HG03196 (cell line): ENCODE results near the gene ASPDH.

Source experiments
- ATAC-seq: cut with Tn5 transposase; IDR thresholded peaks from one replicate; pipeline ENCODE4 v1.9.1; 2021; ENCODE audit not compliant: unreplicated experiment

ASPDH gene

DNA sequence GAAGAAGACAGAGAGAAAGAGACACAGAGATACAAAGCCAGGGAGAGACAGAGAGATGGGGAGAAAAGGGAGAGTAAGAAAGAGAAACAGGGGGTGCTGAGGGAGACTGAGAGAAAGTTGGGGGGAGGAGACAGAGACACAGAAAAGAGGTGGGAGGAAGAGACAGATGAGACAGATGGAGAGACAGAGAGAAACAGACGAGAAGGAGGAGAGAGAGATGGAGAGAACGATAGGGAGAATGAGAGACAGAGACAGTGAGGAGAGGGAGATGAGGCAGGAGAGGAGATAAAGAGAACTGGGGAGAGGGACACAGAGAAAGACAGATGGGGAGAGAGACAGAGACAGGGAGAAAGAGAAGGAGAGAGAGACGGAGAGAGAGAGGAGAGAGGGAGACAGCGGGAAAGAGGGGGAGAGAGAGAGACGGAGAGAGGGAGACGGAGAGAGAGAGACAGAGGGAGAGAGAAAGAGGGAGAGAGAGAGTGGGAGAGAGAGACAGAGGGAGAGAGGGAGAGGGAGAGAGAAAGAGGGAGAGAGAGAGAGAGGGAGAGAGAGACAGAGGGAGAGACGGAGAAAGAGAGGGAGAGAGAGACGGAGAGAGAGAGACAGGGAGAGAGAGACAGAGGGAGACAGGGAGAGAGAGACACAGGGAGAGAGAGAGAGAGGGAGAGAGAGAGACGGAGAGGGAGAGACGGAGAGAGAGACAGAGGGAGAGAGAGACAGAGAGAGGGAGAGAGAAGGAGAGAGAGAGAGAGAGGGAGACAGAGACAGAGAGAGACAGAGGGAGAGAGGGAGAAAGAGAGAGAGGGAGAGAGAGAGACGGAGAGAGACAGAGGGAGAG lies 15.3 kb downstream of the ASPDH start:
- no peak for ATAC-seq

DNA sequence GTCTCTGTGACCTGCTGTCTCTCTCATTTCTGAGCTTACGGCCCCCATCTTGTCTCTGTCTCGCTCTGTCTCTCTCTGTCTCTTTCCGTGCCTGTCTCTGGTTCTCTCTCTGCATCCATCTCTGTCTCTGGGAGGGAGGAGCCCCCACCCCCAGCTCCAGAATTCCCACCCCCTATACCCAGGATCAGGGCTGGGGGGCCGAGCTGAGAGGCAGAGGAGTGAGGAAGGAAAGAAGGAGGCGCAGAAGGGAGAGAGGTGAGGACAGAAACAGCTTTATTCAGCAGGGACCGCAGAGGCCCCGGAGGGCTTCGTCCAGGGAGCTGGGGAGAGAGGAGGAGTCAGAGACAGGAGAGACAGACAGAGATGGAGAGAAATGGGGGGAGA lies 16.7 kb downstream of the ASPDH start:
- ATAC-seq: no peak

DNA sequence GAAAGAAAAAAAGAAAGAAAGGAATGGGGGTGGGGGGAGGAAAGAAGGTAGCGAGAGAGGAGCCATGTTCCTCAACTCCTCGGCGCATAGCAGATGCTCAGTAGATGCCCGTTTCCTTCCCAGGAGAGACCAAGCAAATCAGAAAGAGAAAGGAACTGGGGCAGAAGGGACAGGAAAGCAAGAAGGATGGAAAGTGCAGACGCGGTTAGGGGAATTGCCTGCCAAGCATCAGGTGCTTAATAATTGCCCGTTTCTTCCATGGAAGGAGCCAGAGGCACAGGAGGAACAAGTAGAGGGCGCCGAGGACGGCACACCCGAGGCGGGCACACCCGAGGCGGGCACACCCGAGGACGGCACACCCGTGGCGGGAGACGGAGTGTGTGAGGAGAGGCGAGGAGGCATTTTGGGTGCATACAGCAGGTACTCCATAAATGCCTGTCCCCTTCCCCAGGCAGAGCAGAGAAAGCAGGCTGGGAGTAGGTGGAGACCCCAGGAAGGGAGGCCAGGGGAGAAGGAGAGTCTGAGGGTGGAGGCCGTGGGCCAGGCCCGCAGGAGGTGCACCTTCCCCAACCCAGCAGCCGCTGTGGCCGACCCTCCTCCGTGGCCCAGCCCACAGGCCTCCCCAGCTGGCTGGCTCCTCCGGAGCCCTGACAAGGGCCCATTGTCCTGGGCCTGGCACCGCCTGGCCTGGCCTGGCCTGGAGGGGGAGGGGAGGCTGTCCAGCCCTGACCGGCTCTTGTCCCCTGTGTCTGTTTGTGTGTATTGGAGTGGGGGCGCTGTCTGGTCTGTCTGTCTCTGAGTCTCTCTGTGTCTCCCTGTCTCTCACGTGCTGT lies 17.3 kb downstream of the ASPDH start:
- no peak for ATAC-seq

DNA sequence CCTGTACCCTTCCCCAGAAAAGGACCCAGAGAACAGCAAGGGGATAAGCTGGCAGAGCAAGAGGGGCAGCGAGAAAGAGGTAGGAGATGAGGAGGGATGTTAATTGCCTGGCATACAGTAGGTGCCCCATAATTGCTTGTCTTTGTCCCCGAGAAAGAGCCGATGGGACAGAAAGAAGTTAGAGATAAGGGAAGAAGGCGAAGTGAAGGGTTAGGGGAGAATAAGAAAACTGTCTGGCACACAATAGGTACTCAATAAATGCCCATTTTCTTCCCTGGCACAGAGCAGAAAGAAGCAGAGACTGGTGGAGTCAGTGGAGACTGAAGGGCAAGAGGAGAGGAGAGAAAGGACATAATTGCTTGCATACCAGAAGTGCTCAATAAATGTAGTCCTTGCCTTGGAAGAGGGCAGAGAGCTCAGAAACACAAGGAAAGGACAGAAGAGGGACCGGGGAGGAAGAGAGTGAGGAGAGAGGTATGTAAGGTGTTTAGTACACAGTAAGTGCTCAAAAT lies 18.6 kb downstream of the ASPDH start:
- ATAC-seq: no peak

DNA sequence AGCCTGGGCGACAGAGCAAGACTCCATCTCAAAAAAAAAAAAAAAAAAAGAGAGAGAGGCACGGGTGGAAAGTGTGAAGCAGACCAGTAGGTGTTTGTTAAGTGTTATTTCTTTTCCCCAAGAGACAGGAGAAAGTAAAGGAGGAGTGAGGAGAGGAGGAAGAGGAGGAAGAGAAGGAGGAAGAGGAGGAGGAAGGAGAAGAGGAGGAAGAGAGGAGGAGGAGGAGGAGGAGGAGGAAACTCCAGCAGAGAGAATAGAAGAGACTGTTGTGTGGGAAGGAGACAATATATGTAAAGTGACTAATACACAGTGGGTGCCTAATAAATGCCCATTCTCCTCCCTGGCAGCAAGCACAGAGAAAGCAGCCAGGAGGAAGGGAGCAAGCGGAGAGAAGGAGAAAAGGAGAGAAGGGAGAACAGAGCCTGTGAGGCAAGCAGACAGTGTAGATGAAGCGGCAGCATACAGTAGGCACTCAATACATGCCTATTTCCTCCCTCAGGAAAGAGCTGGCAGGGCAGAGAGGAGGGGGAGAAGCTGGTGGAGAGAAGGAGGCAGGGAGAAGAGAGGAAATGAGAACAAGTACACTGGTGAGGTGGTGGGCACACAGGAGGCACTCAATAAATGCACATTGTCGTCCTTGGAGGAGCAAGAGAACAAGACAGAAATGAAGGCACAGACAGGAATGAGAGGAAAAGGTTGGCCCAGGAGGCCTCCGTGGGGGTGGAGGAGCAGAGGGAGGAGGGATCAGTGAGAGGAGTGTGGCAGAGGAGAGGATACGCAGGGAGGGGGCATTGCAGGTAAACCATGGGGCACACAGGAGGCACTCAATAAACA lies 19.3 kb downstream of the ASPDH start:
- no peak for ATAC-seq

DNA sequence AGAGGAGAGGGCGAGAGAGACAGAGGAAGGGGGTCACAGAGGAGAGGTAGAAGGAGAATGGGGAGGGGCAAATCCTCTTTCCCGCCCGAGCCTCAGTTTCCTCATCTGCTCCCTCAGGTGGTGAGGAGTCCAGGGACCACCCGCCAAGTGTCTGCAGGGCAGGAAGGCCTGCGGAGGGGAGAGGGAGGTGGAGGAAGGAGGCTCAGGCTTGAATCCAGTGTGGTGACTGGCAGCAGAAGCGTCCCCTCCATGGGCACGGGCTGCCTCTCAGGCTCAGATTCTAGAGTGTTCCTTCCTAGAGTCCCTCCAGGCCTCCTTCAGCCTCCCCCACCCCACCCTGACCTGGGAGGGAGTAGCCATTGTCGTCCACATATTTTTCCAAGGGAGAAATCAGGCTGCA lies 20.5 kb downstream of the ASPDH start:
- no peak for ATAC-seq

DNA sequence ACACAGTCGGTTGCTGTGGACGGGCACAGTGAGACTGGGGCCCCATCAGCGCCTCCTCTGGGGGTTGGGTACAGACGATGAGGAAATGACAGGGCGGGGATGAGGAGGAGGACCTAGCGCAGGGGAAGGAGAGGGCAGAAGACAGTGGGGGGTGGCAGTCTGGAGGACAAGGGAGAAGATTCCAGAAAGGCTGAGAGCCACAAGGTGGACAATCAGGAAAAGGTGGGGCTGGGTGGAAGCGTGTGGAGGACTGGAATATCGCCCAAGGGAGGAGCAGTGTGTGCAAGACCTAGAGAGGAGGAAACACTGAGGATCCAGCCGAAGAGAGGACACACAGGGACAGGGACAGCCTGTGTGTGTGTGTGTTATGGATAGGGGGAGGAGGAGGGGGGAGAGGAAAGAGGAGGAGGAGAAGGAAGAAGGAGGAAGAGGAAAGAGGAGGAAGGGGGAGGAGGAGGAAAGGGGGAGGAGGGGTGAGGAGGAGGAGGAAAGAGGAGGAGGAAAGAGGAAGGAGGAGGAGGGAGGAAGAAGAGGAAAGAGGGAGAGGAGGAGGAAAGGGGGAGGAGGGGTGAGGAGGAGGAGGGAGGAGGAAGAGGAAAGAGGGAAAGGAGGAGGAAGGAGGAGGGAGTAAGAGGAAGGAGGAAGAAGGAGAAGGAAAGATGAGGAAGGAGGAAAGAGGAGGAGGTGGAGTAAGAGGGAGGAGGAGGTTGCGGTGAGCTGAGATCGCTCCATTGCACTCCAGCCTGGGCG lies 21.2 kb downstream of the ASPDH start:
- ATAC-seq: no peak

DNA sequence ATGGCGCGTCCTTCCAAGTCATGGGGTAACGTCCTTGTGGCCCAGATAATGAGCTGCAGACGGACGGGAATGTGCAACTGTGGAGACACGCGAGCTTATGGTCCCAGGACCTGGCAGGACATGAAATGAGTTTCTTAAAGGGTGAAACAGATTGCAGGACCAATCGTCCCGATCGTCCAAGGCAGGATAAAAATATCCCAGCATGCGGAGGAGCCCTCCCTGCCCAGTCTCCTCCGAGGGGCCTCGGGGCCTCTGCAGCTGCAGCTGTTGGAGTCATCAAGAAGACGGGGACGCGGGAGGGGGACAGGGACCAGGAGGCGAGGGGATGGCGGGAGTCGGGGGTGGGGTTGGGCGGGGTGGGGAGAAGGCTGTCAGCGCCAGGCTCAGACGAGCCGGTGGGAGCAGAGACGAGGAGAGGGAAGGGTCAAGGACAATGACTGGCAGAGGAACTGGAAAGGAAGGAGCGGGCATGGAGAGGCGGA lies 22.7 kb downstream of the ASPDH start:
- ATAC-seq: no peak

DNA sequence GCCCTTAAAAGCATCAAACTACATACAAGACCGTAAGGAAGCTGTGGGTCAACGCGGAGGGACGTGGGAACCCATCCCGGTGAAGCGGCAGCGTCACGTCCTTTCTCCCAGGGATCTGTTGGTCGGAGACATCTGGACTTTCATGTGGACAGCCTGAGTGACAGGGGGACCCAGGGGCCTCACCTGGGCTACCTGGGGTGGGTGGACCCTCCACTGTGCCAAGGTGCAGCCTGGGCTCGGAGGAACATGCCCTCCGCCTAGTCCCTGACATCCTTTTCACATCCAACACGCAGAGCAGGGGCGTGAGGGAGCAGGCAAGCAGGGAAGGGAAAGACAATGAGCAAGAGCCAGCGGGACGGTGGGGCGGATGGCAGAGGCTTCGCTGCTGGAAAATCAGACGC lies 23.3 kb downstream of the ASPDH start:
- no peak for ATAC-seq

DNA sequence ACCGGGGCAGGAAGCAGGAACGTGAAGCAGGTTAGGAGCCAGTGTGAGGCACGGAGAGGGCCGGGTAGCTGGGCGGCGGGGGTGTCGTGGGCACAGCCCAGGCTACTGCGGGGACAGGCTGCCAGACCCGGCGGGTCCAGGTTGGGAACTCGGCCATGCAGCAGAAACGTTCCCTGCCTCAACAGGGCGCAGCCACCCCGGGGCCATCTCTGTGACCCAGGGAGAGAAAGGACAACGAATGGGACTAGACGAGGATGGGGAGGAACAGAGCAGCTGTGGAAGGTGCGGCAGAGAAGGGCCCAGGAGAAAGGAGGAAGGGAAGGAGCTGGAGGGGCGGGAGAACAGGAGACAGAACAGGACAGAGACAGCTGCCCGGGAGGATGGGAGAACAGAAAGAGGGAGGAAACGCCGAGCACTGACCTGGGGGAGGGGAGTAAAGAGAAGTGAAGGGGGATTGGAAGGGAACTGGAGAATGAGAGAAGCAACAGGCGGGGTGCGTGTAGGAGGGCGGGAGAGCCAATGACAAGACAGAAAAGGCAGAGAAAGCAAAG lies 24.2 kb downstream of the ASPDH start:
- ATAC-seq: no peak

DNA sequence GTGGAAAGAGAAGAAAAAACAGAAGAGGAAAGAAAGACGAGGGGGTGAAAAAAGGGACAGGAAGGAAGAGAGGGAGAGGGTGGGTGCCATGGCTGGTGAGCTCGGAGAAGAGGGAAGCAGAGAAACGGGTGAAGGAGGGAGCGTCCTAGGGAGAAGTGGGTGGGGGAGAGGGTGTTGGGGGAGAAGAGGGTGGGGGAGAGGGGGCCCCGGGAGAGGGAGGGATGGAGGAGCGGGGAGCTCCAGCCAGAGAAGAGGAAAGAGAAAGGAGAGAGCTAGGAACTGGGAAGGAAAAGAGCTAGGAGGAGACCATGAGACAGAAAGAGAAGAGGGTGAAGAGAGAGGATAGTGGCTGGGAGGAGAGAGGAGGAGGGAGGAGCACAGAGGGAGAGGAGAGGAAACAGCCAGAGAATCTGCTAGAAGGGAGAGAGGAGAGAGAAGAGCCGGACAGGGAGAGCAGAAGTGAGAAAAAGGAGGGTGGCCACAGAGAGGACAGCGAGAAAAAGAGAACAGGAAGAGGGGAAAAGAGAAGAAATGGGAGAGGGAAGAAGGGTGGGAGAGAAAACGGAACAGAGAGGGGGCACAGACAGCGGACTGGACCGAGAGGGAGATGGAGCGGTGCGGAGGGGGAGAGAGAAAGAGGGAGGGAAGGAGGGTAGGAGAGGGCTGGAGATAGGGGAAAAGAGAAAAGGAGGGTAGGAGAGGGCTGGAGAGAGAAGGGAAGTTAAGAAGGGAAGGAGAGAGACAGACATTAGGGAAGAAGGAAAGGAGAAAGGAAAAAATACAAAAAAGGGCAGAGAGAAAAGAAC lies 25.1 kb downstream of the ASPDH start:
- ATAC-seq: no peak

DNA sequence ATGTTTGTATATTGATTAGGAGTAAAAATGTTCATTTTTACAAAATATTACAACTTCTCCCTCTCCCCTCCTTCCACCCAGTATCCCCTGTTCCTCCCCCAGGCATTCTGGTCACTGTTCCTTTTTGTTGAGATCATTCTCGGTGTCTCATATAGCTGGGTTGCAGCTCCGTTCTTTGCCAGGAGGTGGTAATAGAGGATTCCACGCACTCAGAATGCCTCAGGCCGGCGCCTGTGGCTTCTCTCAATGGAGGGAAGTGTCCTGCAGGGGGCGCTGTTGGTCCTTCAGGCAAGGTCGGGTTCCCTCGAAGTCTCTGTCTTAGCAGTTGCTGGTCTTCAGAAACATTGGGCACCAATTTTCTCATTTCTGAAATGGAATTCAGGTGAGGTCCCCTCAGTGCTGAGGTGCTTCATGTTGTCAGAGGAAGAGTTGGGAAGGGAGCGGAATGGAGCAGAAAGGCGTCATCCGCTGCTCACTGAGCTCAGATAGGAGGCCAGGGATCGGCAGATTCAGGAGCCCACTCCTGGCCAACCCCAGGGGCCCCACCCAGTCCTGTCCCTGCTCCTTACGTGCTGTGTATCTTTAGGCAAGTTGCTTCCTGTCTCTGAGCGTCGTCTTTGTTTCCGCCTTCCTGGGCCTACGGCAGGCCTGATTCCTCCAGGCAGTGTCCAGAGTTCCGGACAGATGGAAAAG lies 26.7 kb downstream of the ASPDH start:
- ATAC-seq: no peak

DNA sequence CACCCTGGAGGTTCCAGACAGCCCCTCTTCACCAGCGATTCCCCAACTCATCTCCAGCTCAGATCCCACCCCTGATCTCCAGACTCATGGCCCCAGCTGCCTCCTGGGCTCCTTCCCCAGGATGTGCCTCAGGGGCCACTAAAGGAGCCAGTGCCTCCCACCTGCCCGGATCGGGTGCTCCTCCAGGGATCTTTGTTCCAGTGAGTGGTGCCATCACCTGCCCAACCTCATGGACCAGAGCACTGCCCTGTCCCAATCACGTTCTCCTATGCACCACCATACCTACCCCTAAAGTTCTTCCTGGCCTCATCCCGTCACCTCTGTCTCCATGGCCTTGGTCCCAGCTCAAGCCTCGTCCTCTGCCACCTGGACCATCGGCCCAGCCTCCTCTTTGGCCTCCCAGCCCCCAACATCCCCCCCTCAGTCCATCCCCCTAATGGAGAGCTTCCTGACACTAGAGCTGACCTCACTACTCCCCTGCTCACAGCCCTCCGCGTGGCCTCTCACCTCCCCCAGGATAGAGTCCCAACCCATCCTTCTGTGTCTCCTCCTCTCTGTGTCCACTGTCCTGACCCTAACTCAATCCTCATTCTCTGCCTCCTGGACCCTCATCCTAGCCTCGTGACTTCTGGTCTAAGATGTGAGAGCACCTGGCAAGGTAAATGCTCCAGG lies 28.3 kb downstream of the ASPDH start:
- ATAC-seq: no peak

DNA sequence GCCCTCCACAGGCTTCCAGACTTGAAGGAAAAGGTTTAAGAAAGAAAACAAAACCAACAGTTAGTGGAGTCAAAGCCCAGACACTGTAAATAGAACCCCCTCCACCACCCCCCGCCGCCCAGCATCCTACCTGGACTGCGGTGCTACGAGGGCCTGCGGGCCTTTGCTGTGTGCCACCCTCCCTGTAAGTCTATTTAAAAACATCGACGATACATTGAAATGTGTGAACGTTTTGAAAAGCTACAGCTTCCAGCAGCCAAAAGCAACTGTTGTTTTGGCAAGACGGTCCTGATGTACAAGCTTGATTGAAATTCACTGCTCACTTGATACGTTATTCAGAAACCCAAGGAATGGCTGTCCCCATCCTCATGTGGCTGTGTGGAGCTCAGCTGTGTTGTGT lies 30.8 kb downstream of the ASPDH start:
- ATAC-seq: no peak

DNA sequence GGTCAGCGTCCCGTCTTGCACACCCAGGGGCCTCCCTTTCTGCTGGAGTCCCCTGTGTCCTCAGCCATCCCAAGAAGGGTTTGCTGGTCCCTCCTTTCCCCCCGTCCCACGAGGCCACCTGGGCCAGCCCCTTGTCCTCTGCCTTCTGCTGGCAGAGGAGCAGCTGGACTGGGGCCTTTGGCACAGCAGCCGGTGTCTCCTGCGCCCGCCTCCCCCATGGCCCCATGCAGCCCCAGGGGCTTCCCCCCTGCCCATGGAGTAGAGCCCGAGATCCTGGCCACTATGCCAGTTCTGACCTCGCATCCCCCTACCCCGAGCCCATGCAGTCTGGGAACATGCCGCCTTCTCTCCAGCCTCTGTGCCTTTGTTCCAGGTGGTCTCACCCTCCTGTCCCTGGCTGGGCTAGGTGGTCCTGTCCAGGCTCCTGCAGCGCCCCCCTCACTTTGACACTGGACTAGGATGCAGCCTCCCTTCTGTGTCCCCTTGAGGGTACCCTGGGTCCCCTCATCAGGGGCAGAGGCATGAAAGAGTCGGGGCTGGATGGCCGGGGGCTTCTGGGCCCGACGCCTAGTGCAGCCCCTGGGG lies 31.4 kb downstream of the ASPDH start:
- no peak for ATAC-seq

DNA sequence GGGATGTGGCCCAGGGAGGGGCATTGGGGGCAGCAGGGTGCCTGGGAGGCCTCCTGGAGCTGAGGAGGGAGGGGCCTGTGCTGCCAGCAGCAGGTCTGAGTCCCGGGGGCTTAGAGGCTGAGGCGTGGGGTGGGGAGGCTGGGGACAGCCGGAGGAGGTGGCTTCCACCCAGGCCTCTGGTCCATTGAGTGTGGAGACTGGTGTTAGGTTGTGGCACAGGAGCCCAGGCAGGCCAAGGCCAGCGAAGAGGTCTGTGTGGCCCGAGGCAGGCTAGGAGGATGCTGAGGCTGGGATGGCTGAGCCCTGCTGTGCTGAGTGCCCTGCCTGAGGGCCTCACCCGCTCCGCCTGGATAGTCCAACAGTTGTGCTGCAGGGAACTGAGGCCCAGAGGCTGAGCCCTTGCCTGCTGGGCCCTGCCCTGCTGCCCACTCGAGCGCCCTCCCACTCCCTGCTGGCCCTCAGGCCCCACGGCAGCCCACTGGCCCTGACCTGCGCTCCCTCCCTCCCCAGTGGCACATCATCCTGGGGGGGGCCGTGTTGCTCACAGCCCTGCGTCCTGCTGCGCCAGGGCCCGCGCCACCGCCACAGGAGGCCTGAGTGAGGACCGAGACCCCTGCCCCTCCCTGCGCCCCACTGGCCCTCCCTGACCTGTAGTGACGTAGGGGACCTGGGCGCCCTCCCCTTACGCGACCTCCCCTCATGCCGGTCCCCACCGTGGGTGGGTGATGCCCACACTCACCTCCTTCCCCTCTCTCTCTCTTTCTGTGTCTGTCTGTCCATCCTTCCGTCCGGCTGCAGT lies 32.2 kb downstream of the ASPDH start:
- no peak for ATAC-seq
